D721Med (cell line): ENCODE measurements around the gene ABCA12.
A peak's percentile ranks its signal among the peaks of the same experiment; 100 is the strongest.

Experiments used
- DNase-seq: peaks from one replicate; pipeline ENCODE4 v3.0.0; 2011; ENCODE audit warnings: low spot score; ENCODE audit not compliant: insufficient read length
- FAIRE-seq: peaks from 2 replicates; lab custom pipeline; 2011; peaks lifted over from hg19 to GRCh38; lab: Jason Lieb, UNC
- TF ChIP-seq, protein P1 (sequence below): IDR thresholded peaks from 2 replicates; pipeline ENCODE4 v1.5.1; 2012; ENCODE audit warnings: mild to moderate bottlenecking, control low read depth; ENCODE audit not compliant: insufficient read depth; ENCODE audit errors: missing control alignments

ABCA12 gene

GRCh38 chr2:215052404-215052803 lies 86.0 kb downstream of the ABCA12 start:
- TF ChIP-seq, protein P1, sequence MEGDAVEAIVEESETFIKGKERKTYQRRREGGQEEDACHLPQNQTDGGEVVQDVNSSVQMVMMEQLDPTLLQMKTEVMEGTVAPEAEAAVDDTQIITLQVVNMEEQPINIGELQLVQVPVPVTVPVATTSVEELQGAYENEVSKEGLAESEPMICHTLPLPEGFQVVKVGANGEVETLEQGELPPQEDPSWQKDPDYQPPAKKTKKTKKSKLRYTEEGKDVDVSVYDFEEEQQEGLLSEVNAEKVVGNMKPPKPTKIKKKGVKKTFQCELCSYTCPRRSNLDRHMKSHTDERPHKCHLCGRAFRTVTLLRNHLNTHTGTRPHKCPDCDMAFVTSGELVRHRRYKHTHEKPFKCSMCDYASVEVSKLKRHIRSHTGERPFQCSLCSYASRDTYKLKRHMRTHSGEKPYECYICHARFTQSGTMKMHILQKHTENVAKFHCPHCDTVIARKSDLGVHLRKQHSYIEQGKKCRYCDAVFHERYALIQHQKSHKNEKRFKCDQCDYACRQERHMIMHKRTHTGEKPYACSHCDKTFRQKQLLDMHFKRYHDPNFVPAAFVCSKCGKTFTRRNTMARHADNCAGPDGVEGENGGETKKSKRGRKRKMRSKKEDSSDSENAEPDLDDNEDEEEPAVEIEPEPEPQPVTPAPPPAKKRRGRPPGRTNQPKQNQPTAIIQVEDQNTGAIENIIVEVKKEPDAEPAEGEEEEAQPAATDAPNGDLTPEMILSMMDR = no peak
- DNase-seq (no peak), FAIRE-seq (no peak)

DNA sequence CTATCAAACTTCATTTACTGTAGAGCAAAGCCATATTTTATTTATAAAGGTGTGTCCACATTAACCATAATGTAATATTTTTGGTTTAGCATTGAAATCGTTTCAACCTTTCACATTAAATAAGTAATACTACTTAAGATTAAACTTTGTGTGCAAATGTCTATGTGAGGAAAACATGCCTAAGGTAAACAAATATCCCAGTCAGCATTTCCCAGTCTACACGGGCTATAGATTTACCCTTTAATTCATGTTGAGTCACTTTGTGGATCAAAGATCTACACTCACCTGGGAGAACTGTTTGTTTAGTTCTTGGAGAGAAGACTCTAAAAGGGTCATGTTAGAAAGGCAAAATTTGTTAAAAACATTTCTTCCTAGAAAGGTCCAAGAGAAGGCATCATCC lies 89.1 kb downstream of the ABCA12 start:
- FAIRE-seq = no peak
- DNase-seq = no peak
- TF ChIP-seq, protein P1 = no peak

- FAIRE-seq = no peak
- TF ChIP-seq, protein P1 = no peak
Measured at GRCh38 chr2:215038421-215038820, 100.0 kb downstream of the ABCA12 start.

DNA sequence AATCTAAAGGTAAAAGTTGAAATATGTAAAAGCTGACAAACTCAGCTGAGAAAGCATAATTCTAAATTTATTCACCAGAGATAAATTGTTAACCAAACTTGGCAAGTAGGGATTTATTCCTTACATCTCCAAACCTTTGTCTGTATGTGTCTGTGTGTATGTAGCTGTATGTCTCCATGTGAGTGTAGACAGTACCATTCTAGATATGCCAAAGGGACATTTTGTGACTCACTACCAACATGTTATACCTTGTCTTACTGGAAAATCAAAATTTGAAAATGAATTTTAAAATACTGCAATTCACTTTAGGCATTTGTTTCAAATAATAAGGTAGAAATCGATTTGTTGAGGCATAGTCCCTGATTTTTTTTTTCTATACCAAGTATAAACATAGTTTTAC lies 102.1 kb downstream of the ABCA12 start:
- TF ChIP-seq, protein P1 = no peak
- DNase-seq (no peak), FAIRE-seq (peak; percentile 21)

More at GRCh38 chr2:215038421-215038820, 100.0 kb downstream of the ABCA12 start:
- no peak for DNase-seq

- DNase-seq (no peak), FAIRE-seq (no peak)
- TF ChIP-seq, protein P1 = no peak
Measured at GRCh38 chr2:215034154-215034553, 104.3 kb downstream of the ABCA12 start.

GRCh38 chr2:215032153-215032552 lies 106.3 kb downstream of the ABCA12 start:
- FAIRE-seq = no peak
- no peak for DNase-seq
- TF ChIP-seq, protein P1 = no peak

GRCh38 chr2:215031321-215031720 lies 107.1 kb downstream of the ABCA12 start:
- FAIRE-seq (no peak), DNase-seq (no peak)
- TF ChIP-seq, protein P1 = no peak
